H9 (cell line): Measurements from ENCODE around the gene PPFIBP2. TPM values are rescaled to one million over a fixed set of nuclear protein-coding genes. Genes with fewer than 3 reads are reported as not detected.

Experiments used
- DNase-seq: peaks from one replicate; pipeline ENCODE4 v3.0.0-alpha.2; 2017
- H2AFZ ChIP-seq: one replicate; pipeline ENCODE4 v1.6.1; 2013; ENCODE audit warnings: mild to moderate bottlenecking, low read length, control low read depth, moderate library complexity
- H2AK5ac ChIP-seq: 2 replicates; pipeline ENCODE4 v1.6.1; 2013; ENCODE audit warnings: low read length, control low read depth, mixed read lengths; ENCODE audit not compliant: insufficient read length
- H2BK120ac ChIP-seq: one replicate; pipeline ENCODE4 v1.6.1; 2013; ENCODE audit warnings: low read depth, mild to moderate bottlenecking, low read length, control low read depth, inconsistent platforms; ENCODE audit not compliant: poor library complexity, severe bottlenecking
- H2BK12ac ChIP-seq: 2 replicates; pipeline ENCODE4 v1.6.1; 2013; ENCODE audit warnings: low read length, control low read depth, mixed read lengths, low read depth; ENCODE audit not compliant: insufficient read length
- H2BK15ac ChIP-seq: 2 replicates; pipeline ENCODE4 v1.6.1; 2013; ENCODE audit warnings: low read depth, low read length, control low read depth
- H2BK20ac ChIP-seq: one replicate; pipeline ENCODE4 v1.6.1; 2013; ENCODE audit warnings: low read depth, mild to moderate bottlenecking, low read length, control low read depth, inconsistent platforms; ENCODE audit not compliant: poor library complexity, severe bottlenecking
- H2BK5ac ChIP-seq: 2 replicates; pipeline ENCODE4 v1.6.1; 2013; ENCODE audit warnings: low read length, control low read depth, mixed read lengths; ENCODE audit not compliant: insufficient read length
- H3K14ac ChIP-seq: 2 replicates; pipeline ENCODE4 v1.6.1; 2013; ENCODE audit warnings: low read length, control low read depth; ENCODE audit not compliant: insufficient read depth
- H3K18ac ChIP-seq: 2 replicates; pipeline ENCODE4 v1.6.1; 2013; ENCODE audit warnings: low read depth, mild to moderate bottlenecking, mixed read lengths, low read length, control low read depth; ENCODE audit not compliant: insufficient read length
- H3K23ac ChIP-seq: 2 replicates; pipeline ENCODE4 v1.6.1; 2013; ENCODE audit warnings: low read length, control low read depth, mixed read lengths, low read depth; ENCODE audit not compliant: insufficient read length
- H3K23me2 ChIP-seq: 2 replicates; pipeline ENCODE4 v1.6.1; 2013; ENCODE audit warnings: low read depth, mild to moderate bottlenecking, mixed read lengths, low read length, control low read depth; ENCODE audit not compliant: insufficient read length, poor library complexity, severe bottlenecking
- H3K27ac ChIP-seq: 2 replicates; pipeline ENCODE4 v1.5.1; 2013; ENCODE audit warnings: low read length, control low read depth, mixed read lengths, low read depth; ENCODE audit not compliant: insufficient read length
- H3K27me3 ChIP-seq: 2 replicates; pipeline ENCODE4 v1.6.1; 2013; ENCODE audit warnings: low read length, control low read depth, inconsistent platforms; ENCODE audit not compliant: insufficient read depth
- H3K4ac ChIP-seq: 2 replicates; pipeline ENCODE4 v1.6.1; 2013; ENCODE audit warnings: low read depth, mild to moderate bottlenecking, control low read depth, inconsistent platforms, low read length, moderate library complexity
- H3K4me1 ChIP-seq: 2 replicates; pipeline ENCODE4 v1.6.1; 2013; ENCODE audit warnings: low read length, control low read depth, inconsistent platforms; ENCODE audit not compliant: insufficient read depth
- H3K4me2 ChIP-seq: 2 replicates; pipeline ENCODE4 v1.6.1; 2013; ENCODE audit warnings: low read length, control low read depth, mixed read lengths; ENCODE audit not compliant: insufficient read length, insufficient read depth
- H3K56ac ChIP-seq: 2 replicates; pipeline ENCODE4 v1.6.1; 2013; ENCODE audit warnings: low read depth, mild to moderate bottlenecking, mixed read lengths, low read length, control low read depth; ENCODE audit not compliant: insufficient read length
- H3K79me1 ChIP-seq: 2 replicates; pipeline ENCODE4 v1.6.1; 2013; ENCODE audit warnings: low read depth, mild to moderate bottlenecking, moderate library complexity, low read length, control low read depth, inconsistent platforms; ENCODE audit not compliant: insufficient read depth, poor library complexity, severe bottlenecking
- H3K79me2 ChIP-seq: 2 replicates; pipeline ENCODE4 v1.6.1; 2013; ENCODE audit warnings: low read length, control low read depth, inconsistent platforms; ENCODE audit not compliant: insufficient read depth
- H3K9ac ChIP-seq: 2 replicates; pipeline ENCODE4 v1.6.1; 2013; ENCODE audit warnings: low read length, control low read depth, mixed read lengths; ENCODE audit not compliant: insufficient read length; ENCODE audit errors: extremely low read depth
- H3K9me3 ChIP-seq: one replicate; pipeline ENCODE4 v1.6.1; 2013; ENCODE audit warnings: low read depth, low read length, inconsistent platforms; ENCODE audit not compliant: control insufficient read depth
- H3T11ph ChIP-seq: one replicate; pipeline ENCODE4 v1.6.1; 2013; ENCODE audit warnings: mild to moderate bottlenecking, low read length, control low read depth, inconsistent platforms
- H4K20me1 ChIP-seq: one replicate; pipeline ENCODE4 v1.6.1; 2013; ENCODE audit not compliant: control insufficient read depth, insufficient read length, insufficient read depth
- H4K5ac ChIP-seq: 2 replicates; pipeline ENCODE4 v1.6.1; 2013; ENCODE audit warnings: low read depth, mild to moderate bottlenecking, mixed read lengths, low read length, control low read depth; ENCODE audit not compliant: insufficient read length
- H4K8ac ChIP-seq: replicated peaks from 2 replicates; pipeline ENCODE4 v1.6.1; 2013; ENCODE audit warnings: low read length, control low read depth, mixed read lengths, low read depth; ENCODE audit not compliant: insufficient read length
- H4K91ac ChIP-seq: 2 replicates; pipeline ENCODE4 v1.6.1; 2013; ENCODE audit warnings: low read depth, mild to moderate bottlenecking, moderate library complexity, mixed read lengths, low read length, control low read depth; ENCODE audit not compliant: insufficient read length
- H3K27ac Mint-ChIP-seq, 3 experiments: 2 replicates in 2 of 3; 3 replicates in 1 of 3; pipeline ENCODE4 v1.8.0; 2020 to 2021; ENCODE audit warnings: mixed read lengths in 3 of 3, mild to moderate bottlenecking in 1 of 3, moderate library complexity in 1 of 3
- H3K27me3 Mint-ChIP-seq: 2 replicates; pipeline ENCODE4 v1.8.0; 2021; ENCODE audit warnings: low read depth, mild to moderate bottlenecking, moderate library complexity, mixed read lengths
- H3K36me3 Mint-ChIP-seq, 3 experiments: 2 replicates in 2 of 3; 3 replicates in 1 of 3; pipeline ENCODE4 v1.8.0; 2020 to 2021; ENCODE audit warnings: low read depth in 3 of 3, mixed read lengths in 3 of 3; ENCODE audit not compliant: insufficient read depth in 1 of 3
- H3K4me1 Mint-ChIP-seq, 2 experiments: 2 replicates each; pipeline ENCODE4 v1.8.0; 2020; ENCODE audit warnings: mixed read lengths in 2 of 2
- H3K4me3 Mint-ChIP-seq, 2 experiments: 2 replicates in 1 of 2; 3 replicates in 1 of 2; pipeline ENCODE4 v1.8.0; 2020 to 2021; ENCODE audit warnings: mild to moderate bottlenecking in 2 of 2, mixed read lengths in 2 of 2, moderate library complexity in 1 of 2
- H3K9me3 Mint-ChIP-seq, 2 experiments: 2 replicates in 1 of 2; 3 replicates in 1 of 2; pipeline ENCODE4 v1.8.0; 2020; ENCODE audit warnings: mild to moderate bottlenecking in 2 of 2, mixed read lengths in 2 of 2, moderate library complexity in 1 of 2
- WGBS: extraction: QIAGEN DNeasy Blood & Tissue Kit; methylation state at CpG from one replicate; pipeline ENCODE4 v1.1.7; 2013; ENCODE audit warnings: missing lambda C conversion rate, low lambda C conversion rate, mixed read lengths; ENCODE audit not compliant: insufficient read length; ENCODE audit errors: extremely low coverage; 5-methylcytosine and 5-hydroxymethylcytosine counted together
- total RNA-seq: library from RNA; stranded (reverse); gene quantifications from 2 replicates; pipeline ENCODE4 v1.2.1, GENCODE V29; 2021
- TF ChIP-seq, protein P1 (sequence below): fragments of 200-600 bp; sonication (generic); conservative IDR thresholded peaks from 3 replicates; pipeline ENCODE4 v1.8.0; 2021; ENCODE audit warnings: antibody characterized with exemption, mild to moderate bottlenecking

PPFIBP2 gene
- total RNA-seq, 1 experiment from 2014 or later = 8.3 TPM

- Histone ChIP-seq H3K56ac (no peak overlapping the region), H2BK20ac (no peak overlapping the region), H3K79me1 (no peaks in the 10 kb centered on the region), H4K8ac (no peak overlapping the region), H2BK120ac (no peak overlapping the region), H4K20me1 (no peaks in the 10 kb centered on the region), H3K18ac (no peak overlapping the region), H3K4me1 (no peaks in the 10 kb centered on the region), H4K91ac (no peak overlapping the region), H3K23ac (no peak overlapping the region), H3K9me3 (no peaks in the 10 kb centered on the region), H3K23me2 (no peaks in the 10 kb centered on the region), H3K14ac (no peak overlapping the region), H3T11ph (no peak overlapping the region), H3K4me2 (no peak overlapping the region), H2AK5ac (no peak overlapping the region), H2AFZ (no peak overlapping the region), H3K27ac (no peak overlapping the region), H4K5ac (no peak overlapping the region), H2BK12ac (no peak overlapping the region), H3K27me3 (no peaks in the 10 kb centered on the region), H2BK15ac (no peak overlapping the region), H2BK5ac (no peak overlapping the region), H3K4ac (no peak overlapping the region), H3K79me2 (no peaks in the 10 kb centered on the region), H3K9ac (no peak overlapping the region)
- H3K9me3 Mint-ChIP-seq = no peaks in the 10 kb centered on the region
- no CpG with 5 or more reads among the region's 4 CpGs for WGBS
- TF ChIP-seq, protein P1, sequence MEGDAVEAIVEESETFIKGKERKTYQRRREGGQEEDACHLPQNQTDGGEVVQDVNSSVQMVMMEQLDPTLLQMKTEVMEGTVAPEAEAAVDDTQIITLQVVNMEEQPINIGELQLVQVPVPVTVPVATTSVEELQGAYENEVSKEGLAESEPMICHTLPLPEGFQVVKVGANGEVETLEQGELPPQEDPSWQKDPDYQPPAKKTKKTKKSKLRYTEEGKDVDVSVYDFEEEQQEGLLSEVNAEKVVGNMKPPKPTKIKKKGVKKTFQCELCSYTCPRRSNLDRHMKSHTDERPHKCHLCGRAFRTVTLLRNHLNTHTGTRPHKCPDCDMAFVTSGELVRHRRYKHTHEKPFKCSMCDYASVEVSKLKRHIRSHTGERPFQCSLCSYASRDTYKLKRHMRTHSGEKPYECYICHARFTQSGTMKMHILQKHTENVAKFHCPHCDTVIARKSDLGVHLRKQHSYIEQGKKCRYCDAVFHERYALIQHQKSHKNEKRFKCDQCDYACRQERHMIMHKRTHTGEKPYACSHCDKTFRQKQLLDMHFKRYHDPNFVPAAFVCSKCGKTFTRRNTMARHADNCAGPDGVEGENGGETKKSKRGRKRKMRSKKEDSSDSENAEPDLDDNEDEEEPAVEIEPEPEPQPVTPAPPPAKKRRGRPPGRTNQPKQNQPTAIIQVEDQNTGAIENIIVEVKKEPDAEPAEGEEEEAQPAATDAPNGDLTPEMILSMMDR = no peak
- DNase-seq = no peak
- no peaks in the 10 kb centered on the region for H3K36me3 Mint-ChIP-seq
- no peaks in the 10 kb centered on the region; the same call in none of the 2 replicates for H3K27me3 Mint-ChIP-seq
- H3K27ac Mint-ChIP-seq = no peak overlapping the region
- H3K4me3 Mint-ChIP-seq = no peak overlapping the region
- no peaks in the 10 kb centered on the region for H3K4me1 Mint-ChIP-seq
These were observed 14.8 kb downstream of the PPFIBP2 start for GRCh38 chr11:7528514-7529049.
